ENCODE results near the gene OTUD6A.

OTUD6A gene

GRCh38 chrX:70062076-70062475 is at the start of gene OTUD6A:
Gene OTUD6A, plus strand, starts transcription at chrX:70062457. Its CDS starts 68 bp downstream, at chrX:70062525.
- no peak for DNase-seq (ENCODE audit: low spot score)
- TF ChIP-seq CTCF (IDR thresholded peaks at IDR 0.05; ENCODE audit: borderline replicate concordance, control extremely low read depth, extremely low read depth, insufficient read depth, missing control alignments) = no peak
- in situ Hi-C loops (cut with MboI; ENCODE audit: low sequenced_read_pairs, unreplicated experiment) = no loop called here

GRCh38 chrX:70012756-70013155 is 49.5 kb upstream of the OTUD6A start:
- no peak for DNase-seq (ENCODE audit: low spot score)
- in situ Hi-C loops (cut with MboI; ENCODE audit: low sequenced_read_pairs, unreplicated experiment) = no loop called here
- no peak for TF ChIP-seq CTCF (IDR thresholded peaks at IDR 0.05; ENCODE audit: borderline replicate concordance, control extremely low read depth, extremely low read depth, insufficient read depth, missing control alignments)

GRCh38 chrX:70013466-70014381 is 48.5 kb upstream of the OTUD6A start:
- no peak for TF ChIP-seq CTCF (IDR thresholded peaks at IDR 0.05; ENCODE audit: borderline replicate concordance, control extremely low read depth, extremely low read depth, insufficient read depth, missing control alignments)
- in situ Hi-C loops (cut with MboI; ENCODE audit: low sequenced_read_pairs, unreplicated experiment) = no loop called here
- no peak for DNase-seq (ENCODE audit: low spot score)

- no peak for TF ChIP-seq CTCF (IDR thresholded peaks at IDR 0.05; ENCODE audit: borderline replicate concordance, control extremely low read depth, extremely low read depth, insufficient read depth, missing control alignments)
- in situ Hi-C loops (cut with MboI; ENCODE audit: low sequenced_read_pairs, unreplicated experiment) = no loop called here
- DNase-seq (ENCODE audit: low spot score) = no peak
Observed at GRCh38 chrX:70016513-70016912, 45.7 kb upstream of the OTUD6A start.

- TF ChIP-seq CTCF (IDR thresholded peaks at IDR 0.05; ENCODE audit: borderline replicate concordance, control extremely low read depth, extremely low read depth, insufficient read depth, missing control alignments) = no peak
- DNase-seq (ENCODE audit: low spot score) = no peak
- in situ Hi-C loops (cut with MboI; ENCODE audit: low sequenced_read_pairs, unreplicated experiment) = no loop called here
Observed at GRCh38 chrX:70022616-70023015, 39.6 kb upstream of the OTUD6A start.

GRCh38 chrX:70025464-70025863 is 36.8 kb upstream of the OTUD6A start:
- DNase-seq (ENCODE audit: low spot score) = no peak
- TF ChIP-seq CTCF (IDR thresholded peaks at IDR 0.05; ENCODE audit: borderline replicate concordance, control extremely low read depth, extremely low read depth, insufficient read depth, missing control alignments) = no peak
- in situ Hi-C loops (cut with MboI; ENCODE audit: low sequenced_read_pairs, unreplicated experiment) = no loop called here
